ENCODE measurements around the gene NUAK2. TPM values are rescaled to one million over a fixed set of nuclear protein-coding genes. Genes with fewer than 3 reads are reported as not detected.
A peak's percentile ranks its signal among the peaks of the same experiment; 100 is the strongest.

Gene NUAK2
- total RNA-seq, 3 donors from 2014 or later (not counting 1 experiment from before 2014, with no cell fraction given), result 17.3 to 21.7 (median 21.5) TPM

DNA sequence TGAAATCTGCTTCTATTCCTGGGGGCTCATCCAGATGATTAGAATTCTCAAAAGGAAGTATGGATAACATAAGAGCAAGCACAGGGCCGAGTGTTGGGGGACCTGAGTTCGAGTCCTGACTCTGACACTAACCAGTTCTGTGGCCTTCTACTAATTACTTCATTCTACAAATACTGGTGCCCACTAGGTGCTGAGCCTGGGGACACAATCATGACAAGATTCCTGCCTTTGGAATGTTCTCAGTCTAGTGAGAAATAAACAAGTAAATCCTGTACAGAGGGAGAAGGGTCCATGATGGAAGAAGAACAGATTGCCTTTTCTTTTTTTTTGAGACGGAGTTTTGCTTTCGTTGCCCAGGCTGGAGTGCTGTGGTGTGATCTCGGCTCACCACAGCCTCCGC is 2.2 kb upstream of the NUAK2 start:
- H3K4me1 Mint-ChIP-seq, result peaks cover 40 to 49% of the 10 kb centered on the region in 2 donors
- no peak overlapping the region for H3K4me3 Mint-ChIP-seq

DNA sequence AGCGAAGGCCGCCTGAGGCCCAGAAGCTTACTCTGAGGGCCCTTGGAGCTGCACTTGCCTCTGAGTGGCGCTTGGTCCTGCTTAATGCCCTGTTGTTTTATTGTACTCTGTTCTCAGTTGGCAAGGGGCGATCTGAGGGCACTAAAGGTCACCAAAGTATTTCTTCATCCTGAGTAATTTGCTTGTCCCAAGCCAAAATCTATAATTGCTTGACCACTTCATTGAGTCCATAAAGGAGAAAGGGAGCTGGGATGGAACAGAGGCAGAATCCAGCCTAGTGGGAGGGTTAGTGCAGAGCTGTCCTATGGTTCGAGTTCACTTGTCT is 376 bp upstream of the NUAK2 start:
- Mint-ChIP-seq H3K36me3 (no peaks in the 10 kb centered on the region), H3K27ac (peak overlapping the region; percentile 94 to 98), H3K9me3 (no peaks in the 10 kb centered on the region), H3K27me3 (ENCODE audit: low read depth in 2 of 2) (peaks cover 3 to 6% of the 10 kb centered on the region in 2 donors), H3K4me1 (peaks cover 59 to 67% of the 10 kb centered on the region in 2 donors), H3K4me3 (peak overlapping the region; percentile 98)
- peaks cover 5% of the 10 kb centered on the region for H3K36me3 ChIP-seq (ENCODE audit: control insufficient read depth, insufficient read depth, low read length)
- H3K27me3 ChIP-seq (ENCODE audit: control insufficient read depth, insufficient read depth, low read length), result no peaks in the 10 kb centered on the region
- peaks cover 47% of the 10 kb centered on the region for H3K4me1 ChIP-seq (ENCODE audit: control insufficient read depth, insufficient read depth, low read length)
- ATAC-seq (no peak), DNase-seq (no peak)
- intact Hi-C loops (cut with micrococcal nuclease), result loop anchor here (1.0 kb wide), 2 partner anchors 9 to 49 kb away; no protein-coding TSS in a partner anchor
- peak overlapping the region; percentile 52 for H3K27ac ChIP-seq (ENCODE audit: low read length)
- no peaks in the 10 kb centered on the region for H3K9me3 ChIP-seq (ENCODE audit: control insufficient read depth, insufficient read depth, low read length)
- 44% methylated on average over 5 of the region's 5 CpGs for WGBS (ENCODE audit: insufficient coverage)
- peak overlapping the region; percentile 98 for H3K4me3 ChIP-seq (ENCODE audit: low read length)
- TF ChIP-seq, protein P1, sequence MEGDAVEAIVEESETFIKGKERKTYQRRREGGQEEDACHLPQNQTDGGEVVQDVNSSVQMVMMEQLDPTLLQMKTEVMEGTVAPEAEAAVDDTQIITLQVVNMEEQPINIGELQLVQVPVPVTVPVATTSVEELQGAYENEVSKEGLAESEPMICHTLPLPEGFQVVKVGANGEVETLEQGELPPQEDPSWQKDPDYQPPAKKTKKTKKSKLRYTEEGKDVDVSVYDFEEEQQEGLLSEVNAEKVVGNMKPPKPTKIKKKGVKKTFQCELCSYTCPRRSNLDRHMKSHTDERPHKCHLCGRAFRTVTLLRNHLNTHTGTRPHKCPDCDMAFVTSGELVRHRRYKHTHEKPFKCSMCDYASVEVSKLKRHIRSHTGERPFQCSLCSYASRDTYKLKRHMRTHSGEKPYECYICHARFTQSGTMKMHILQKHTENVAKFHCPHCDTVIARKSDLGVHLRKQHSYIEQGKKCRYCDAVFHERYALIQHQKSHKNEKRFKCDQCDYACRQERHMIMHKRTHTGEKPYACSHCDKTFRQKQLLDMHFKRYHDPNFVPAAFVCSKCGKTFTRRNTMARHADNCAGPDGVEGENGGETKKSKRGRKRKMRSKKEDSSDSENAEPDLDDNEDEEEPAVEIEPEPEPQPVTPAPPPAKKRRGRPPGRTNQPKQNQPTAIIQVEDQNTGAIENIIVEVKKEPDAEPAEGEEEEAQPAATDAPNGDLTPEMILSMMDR (IDR thresholded peaks at IDR 0.05), result no peak

More for the DNA sequence above, 2.2 kb upstream of the NUAK2 start:
- Mint-ChIP-seq H3K27me3 (ENCODE audit: low read depth in 2 of 2) (peaks cover 6 to 8% of the 10 kb centered on the region in 2 donors), H3K36me3 (no peaks in the 10 kb centered on the region), H3K9me3 (no peaks in the 10 kb centered on the region), H3K27ac (no peak overlapping the region)
- ATAC-seq (no peak), DNase-seq (no peak)
- no peak overlapping the region for H3K27ac ChIP-seq (ENCODE audit: low read length)
- H3K36me3 ChIP-seq (ENCODE audit: control insufficient read depth, insufficient read depth, low read length), result no peaks in the 10 kb centered on the region
- TF ChIP-seq, protein P1 (IDR thresholded peaks at IDR 0.05), result no peak
- H3K4me1 ChIP-seq (ENCODE audit: control insufficient read depth, insufficient read depth, low read length), result peaks cover 28% of the 10 kb centered on the region
- no peaks in the 10 kb centered on the region for H3K9me3 ChIP-seq (ENCODE audit: control insufficient read depth, insufficient read depth, low read length)
- no peaks in the 10 kb centered on the region for H3K27me3 ChIP-seq (ENCODE audit: control insufficient read depth, insufficient read depth, low read length)
- WGBS (ENCODE audit: insufficient coverage), result 93% methylated on average over 3 of the region's 6 CpGs
- intact Hi-C loops (cut with micrococcal nuclease), result no loop called here
- no peak overlapping the region for H3K4me3 ChIP-seq (ENCODE audit: low read length)

DNA sequence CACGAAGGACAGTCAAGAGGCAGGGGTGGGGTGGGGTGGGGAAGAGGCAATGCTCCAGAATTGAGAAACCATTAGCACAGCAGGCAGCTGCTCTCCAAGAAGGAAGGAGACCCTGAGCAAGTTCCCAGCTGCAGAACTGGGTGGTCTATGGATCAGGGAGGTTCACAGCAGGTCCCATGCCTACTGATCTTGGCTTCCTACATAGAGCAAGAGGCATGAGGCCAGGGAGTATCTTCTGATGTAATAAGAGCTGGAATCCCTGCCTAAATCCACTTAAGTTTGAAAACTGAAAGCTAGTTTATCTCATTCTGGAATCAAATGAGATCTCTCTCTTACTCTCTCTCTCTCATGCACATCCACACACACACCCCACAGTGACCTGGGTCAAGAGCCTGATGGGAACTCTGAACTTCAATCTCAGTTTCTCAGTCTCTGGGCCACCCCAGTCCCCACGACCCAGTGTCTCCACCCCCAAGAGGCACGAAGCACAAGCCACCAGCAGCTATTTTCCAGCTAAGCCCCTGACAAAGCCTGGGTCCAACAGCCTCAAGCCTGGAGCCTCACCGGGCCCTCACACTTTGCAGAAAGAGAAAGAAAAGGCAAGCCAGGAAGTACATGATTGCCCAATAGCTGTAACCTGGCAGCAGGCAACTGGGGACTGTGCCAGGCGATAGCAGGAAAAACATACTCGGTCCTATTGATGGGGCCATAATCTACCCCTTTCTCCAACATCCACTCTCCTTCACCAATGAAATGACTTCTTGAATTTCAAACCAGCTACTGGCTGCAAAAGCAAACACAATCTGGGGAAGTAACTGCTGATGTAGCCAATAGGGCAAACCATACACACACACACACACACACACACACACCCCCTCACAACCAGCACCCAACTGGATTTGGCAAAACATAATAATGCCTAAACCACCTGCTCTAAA is 2.2 kb downstream of the NUAK2 start:
- H3K36me3 Mint-ChIP-seq, result no peaks in the 10 kb centered on the region
- 13% methylated on average over 6 of the region's 6 CpGs for WGBS (ENCODE audit: insufficient coverage)

More for the DNA sequence above, 2.2 kb downstream of the NUAK2 start:
- intact Hi-C loops (cut with micrococcal nuclease), result loop anchor here (1.0 kb wide), 1 partner anchor 31 kb away; no protein-coding TSS in a partner anchor
- peak overlapping the region; percentile 98 for H3K4me3 ChIP-seq (ENCODE audit: low read length)
- no peaks in the 10 kb centered on the region for H3K9me3 ChIP-seq (ENCODE audit: control insufficient read depth, insufficient read depth, low read length)
- DNase-seq, result peak in 1 of 2 donors; percentile 64
- ATAC-seq, result peak; percentile 36 to 43 (median 40)
- Mint-ChIP-seq H3K4me1 (peaks cover 69 to 77% of the 10 kb centered on the region in 2 donors), H3K4me3 (peak overlapping the region; percentile 98), H3K9me3 (no peaks in the 10 kb centered on the region), H3K27me3 (ENCODE audit: low read depth in 2 of 2) (no peaks in the 10 kb centered on the region), H3K27ac (peak overlapping the region; percentile 94 to 98)
- H3K36me3 ChIP-seq (ENCODE audit: control insufficient read depth, insufficient read depth, low read length), result peaks cover 5% of the 10 kb centered on the region
- TF ChIP-seq, protein P1 (IDR thresholded peaks at IDR 0.05), result no peak
- H3K27ac ChIP-seq (ENCODE audit: low read length), result peak overlapping the region; percentile 32
- H3K4me1 ChIP-seq (ENCODE audit: control insufficient read depth, insufficient read depth, low read length), result peaks cover 64% of the 10 kb centered on the region
- H3K27me3 ChIP-seq (ENCODE audit: control insufficient read depth, insufficient read depth, low read length), result no peaks in the 10 kb centered on the region

All from natural killer cell (primary cell).